Measurements from ENCODE around the gene GPC6.

GRCh38 chr13:94311893-94312292 lies 1085.3 kb downstream of the GPC6 start:
- TF ChIP-seq CTCF (IDR thresholded peaks at IDR 0.05; ENCODE audit: poor library complexity), result no peak
- no peak for TF ChIP-seq EZH2 (IDR thresholded peaks at IDR 0.05; ENCODE audit: borderline replicate concordance)
- TF ChIP-seq EZH2phosphoT487 (IDR thresholded peaks at IDR 0.05; ENCODE audit: low read depth, severe bottlenecking, unreplicated experiment), result no peak
